Activated CD8-positive, alpha-beta memory T cell treated with anti-CD3 and anti-CD28 coated beads for 1 hour (primary cell): Measurements from ENCODE around the gene KLK15.

Source experiments
- DNase-seq, 2 donors: peaks; one replicate each; pipeline ENCODE4 v3.0.0-alpha.2; 2020; ENCODE audit warnings: low read depth in 1 of 2; ENCODE audit errors: extremely low read depth in 1 of 2

The KLK15 gene

DNA sequence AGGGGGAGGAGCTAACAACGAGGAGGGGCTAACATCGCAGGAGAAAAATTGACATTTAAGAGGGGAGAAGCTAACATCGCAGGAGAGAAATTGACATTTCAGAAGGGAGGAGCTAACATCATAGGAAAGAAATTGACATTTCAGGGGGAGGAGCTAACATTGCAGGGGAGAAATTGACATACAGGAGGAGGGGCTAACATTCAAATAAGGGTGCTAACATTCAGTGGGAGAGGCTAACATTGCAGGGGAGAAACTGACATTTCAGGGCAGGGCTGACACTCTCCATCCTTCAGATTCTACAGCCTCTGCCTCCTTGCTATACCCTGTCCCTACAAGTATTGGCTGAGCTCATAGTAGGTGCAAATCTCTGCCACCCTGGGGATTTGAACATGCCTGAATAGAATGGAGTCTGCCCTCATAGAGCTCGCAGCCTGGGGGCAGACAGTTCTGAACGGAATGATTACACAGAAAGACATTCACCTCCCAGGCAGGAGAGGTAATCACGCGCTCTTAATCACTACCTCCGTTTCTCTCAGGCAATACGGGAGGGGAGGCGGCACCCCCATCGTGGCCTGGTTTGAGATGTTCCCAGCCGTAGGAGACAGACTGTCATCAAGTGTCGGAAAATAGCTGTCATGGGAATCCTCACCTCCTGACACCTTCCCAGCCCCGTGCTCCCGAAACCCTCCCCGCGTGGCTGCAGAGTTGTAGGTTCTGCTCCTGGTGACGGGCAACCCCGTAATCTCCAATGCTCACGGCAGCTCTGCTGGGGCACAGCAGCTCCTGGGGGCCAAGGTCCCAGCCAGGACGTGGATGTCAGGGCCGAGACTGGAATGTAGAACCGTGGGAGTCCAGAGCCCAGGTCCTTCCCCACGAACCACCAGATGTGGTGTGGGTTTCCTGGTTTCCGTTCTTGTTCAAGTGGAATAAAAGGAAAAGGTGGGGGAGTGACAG is 53.6 kb downstream of the KLK15 start:
- DNase-seq, result no peak

DNA sequence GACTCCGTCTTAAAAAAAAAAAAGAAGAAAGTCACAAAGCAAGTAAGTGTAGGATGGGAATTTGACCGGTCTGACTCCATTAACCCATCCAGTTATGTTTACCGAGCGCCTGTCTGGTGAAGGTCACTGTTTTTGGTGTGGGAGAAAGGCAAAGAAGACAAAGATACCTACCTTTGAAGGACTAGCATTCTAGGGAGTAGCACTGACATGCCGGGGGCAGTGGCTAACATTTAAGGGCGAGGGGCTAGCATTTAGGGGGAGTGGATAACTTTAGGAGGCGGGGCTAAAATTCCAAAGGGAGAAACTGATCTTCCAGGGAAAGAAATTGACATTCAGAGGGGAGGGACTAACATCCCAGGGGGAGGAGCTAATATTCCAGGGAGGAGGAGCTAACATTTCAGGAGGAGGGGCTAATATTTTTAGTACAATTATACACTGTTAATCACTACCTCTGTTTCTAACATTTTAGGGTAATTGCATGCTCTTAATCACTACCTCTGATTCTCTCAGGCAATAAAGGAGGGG is 54.4 kb downstream of the KLK15 start:
- DNase-seq, result no peak

DNA sequence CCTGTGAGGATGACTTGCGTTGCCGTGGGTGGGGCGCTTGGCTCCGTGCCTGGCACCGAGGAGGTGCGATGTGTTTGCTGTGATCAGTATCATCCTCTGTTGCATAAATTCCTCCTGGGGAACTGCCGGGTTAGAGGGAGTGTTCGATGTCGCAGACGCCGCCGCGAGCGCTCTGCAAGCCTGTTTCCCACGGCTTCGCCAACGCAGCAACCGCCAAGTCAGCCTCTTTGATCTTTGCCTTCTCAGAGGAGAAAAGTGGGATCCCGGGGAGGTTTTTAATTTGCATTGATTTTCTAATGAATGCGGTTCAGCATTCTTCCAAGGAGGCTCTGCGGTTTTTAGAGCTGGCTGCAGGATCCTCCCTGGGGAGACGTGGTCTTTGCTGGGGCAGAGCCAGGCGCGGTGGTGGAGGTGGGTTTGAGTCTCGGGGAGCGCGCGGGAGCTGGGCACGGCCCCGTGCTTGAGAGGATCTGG is 55.5 kb downstream of the KLK15 start:
- DNase-seq, result no peak

DNA sequence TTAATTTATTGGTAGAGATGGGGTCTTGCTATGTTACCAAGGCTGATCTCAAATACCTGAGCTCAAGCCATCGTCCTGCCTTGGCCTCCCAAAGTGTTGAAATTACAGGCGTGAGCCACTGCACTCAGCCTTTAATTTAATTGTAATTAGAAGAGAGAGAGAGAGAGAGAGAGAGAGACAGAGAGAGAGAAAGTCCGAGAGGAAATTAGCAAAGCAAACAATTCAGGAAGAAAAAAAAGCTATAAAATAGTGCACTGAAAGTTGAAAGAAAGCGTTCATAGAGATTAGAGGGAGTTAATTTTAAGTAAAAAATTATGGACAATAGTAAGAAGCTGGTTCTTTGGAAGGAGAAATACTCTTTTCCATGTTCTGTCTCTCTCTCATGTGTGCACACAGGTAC is 56.1 kb downstream of the KLK15 start:
- no peak for DNase-seq

DNA sequence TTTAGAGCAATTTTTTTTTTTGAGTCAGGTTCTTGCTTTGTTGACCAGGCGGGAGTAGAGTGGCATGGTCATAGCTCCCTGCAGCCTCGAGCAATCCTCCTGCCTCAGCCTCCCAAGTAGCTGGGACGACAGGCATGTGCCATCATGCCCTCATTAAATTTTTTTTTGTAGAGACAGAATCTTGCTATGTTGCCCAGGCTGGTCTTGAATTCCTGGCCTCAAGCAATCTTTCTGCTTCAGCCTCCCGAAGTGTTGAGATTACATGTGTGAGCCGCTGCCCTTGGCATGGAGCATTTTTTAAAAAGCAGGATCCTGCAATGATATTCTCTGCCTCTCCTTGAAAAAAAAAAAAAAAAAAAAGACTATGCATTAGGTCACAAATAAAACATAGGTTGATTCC is 57.2 kb downstream of the KLK15 start:
- DNase-seq, result no peak
